Measurements from ENCODE around the gene DNAJB8. TPM values are rescaled to one million over a fixed set of nuclear protein-coding genes. Genes with fewer than 3 reads are reported as not detected.
A peak's percentile ranks its signal among the peaks of the same experiment; 100 is the strongest.

DNAJB8 gene
- total and polyA plus RNA-seq, 9 of the 15 experiments (the other 6 are each of a cell fraction or from before 2014, with no cell fraction given), result not detected

DNA sequence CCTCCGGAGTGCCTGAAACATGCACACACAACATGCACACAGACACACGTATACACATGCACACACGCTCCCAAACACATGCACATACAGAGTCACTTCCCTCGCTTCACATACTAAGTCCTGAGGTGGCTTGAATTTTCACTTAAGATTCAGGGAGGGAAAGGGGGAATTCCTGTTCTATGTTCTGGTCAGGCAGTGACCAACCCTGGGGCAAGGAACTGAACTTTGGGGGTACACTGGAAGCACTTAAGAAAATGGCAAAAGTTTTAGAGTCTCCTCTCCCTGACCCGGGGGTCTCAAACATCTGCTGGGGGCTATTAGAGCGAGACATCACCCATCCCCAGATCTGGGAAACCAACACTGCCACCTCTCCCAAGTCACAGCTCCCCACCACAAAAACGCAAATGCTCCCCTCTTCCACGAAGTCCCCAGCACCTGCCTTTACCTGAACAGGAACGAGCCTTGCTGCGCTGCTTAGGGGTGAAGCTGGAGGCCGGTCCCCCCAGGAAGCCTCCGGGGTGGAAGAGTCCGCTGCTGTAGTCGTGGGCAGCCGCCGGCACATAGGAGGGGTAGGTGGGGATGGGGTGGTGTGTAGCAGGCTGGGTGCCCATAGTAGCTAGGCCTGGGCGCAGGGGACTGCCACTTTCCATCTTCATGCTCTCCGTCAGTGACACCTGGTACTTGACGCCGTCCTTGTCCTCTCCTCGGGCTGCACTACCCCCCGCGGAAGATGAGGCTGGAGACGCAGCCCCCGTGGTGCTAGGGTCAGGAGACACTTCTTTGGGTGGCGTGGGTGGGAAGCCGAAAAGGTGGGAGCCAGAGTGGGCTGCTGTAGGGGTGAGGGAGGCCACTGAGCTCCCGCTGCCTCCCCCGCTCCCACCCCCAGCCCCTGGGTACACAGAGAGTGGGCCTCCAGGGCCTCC, 18.9 kb upstream of the DNAJB8 start (continued):
- TF ChIP-seq, protein P1, sequence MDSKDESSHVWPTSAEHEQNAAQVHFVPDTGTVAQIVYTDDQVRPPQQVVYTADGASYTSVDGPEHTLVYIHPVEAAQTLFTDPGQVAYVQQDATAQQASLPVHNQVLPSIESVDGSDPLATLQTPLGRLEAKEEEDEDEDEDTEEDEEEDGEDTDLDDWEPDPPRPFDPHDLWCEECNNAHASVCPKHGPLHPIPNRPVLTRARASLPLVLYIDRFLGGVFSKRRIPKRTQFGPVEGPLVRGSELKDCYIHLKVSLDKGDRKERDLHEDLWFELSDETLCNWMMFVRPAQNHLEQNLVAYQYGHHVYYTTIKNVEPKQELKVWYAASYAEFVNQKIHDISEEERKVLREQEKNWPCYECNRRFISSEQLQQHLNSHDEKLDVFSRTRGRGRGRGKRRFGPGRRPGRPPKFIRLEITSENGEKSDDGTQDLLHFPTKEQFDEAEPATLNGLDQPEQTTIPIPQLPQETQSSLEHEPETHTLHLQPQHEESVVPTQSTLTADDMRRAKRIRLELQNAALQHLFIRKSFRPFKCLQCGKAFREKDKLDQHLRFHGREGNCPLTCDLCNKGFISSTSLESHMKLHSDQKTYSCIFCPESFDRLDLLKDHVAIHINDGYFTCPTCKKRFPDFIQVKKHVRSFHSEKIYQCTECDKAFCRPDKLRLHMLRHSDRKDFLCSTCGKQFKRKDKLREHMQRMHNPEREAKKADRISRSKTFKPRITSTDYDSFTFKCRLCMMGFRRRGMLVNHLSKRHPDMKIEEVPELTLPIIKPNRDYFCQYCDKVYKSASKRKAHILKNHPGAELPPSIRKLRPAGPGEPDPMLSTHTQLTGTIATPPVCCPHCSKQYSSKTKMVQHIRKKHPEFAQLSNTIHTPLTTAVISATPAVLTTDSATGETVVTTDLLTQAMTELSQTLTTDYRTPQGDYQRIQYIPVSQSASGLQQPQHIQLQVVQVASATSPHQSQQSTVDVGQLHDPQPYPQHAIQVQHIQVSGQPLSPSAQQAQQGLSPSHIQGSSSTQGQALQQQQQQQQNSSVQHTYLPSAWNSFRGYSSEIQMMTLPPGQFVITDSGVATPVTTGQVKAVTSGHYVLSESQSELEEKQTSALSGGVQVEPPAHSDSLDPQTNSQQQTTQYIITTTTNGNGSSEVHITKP (IDR thresholded peaks at IDR 0.05; ENCODE audit: partially characterized antibody), result peak; percentile 70
- no peak for TF ChIP-seq HNRNPLL (IDR thresholded peaks at IDR 0.05; ENCODE audit: low read depth, low read length, poor library complexity, severe bottlenecking)
- no peak for TF ChIP-seq DPF2 (IDR thresholded peaks at IDR 0.05)
- 0 out of 2 replicates have a peak, but pooled peaks have one; percentile 5 for TF ChIP-seq POLR2AphosphoS2 (IDR thresholded peaks at IDR 0.05; ENCODE audit: low read length)
- TF ChIP-seq SAP30 (IDR thresholded peaks at IDR 0.05; ENCODE audit: borderline replicate concordance, insufficient read depth, low read depth, low read length, poor library complexity, severe bottlenecking), result peak; percentile 31
- peak; percentile 47 for TF ChIP-seq KDM5B (IDR thresholded peaks at IDR 0.05; ENCODE audit: insufficient replicate concordance, low read depth, low read length)
- TF ChIP-seq, protein P2, sequence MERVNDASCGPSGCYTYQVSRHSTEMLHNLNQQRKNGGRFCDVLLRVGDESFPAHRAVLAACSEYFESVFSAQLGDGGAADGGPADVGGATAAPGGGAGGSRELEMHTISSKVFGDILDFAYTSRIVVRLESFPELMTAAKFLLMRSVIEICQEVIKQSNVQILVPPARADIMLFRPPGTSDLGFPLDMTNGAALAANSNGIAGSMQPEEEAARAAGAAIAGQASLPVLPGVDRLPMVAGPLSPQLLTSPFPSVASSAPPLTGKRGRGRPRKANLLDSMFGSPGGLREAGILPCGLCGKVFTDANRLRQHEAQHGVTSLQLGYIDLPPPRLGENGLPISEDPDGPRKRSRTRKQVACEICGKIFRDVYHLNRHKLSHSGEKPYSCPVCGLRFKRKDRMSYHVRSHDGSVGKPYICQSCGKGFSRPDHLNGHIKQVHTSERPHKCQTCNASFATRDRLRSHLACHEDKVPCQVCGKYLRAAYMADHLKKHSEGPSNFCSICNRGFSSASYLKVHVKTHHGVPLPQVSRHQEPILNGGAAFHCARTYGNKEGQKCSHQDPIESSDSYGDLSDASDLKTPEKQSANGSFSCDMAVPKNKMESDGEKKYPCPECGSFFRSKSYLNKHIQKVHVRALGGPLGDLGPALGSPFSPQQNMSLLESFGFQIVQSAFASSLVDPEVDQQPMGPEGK (CRISPR knock-in tag; IDR thresholded peaks at IDR 0.05; ENCODE audit: borderline replicate concordance), result peak; percentile 60; the same call in 1 of the 2 replicates
- TF ChIP-seq, protein P3, sequence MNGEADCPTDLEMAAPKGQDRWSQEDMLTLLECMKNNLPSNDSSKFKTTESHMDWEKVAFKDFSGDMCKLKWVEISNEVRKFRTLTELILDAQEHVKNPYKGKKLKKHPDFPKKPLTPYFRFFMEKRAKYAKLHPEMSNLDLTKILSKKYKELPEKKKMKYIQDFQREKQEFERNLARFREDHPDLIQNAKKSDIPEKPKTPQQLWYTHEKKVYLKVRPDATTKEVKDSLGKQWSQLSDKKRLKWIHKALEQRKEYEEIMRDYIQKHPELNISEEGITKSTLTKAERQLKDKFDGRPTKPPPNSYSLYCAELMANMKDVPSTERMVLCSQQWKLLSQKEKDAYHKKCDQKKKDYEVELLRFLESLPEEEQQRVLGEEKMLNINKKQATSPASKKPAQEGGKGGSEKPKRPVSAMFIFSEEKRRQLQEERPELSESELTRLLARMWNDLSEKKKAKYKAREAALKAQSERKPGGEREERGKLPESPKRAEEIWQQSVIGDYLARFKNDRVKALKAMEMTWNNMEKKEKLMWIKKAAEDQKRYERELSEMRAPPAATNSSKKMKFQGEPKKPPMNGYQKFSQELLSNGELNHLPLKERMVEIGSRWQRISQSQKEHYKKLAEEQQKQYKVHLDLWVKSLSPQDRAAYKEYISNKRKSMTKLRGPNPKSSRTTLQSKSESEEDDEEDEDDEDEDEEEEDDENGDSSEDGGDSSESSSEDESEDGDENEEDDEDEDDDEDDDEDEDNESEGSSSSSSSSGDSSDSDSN (IDR thresholded peaks at IDR 0.05; ENCODE audit: borderline replicate concordance in 1 of 2, low read depth in 2 of 2, low read length in 2 of 2), result 0 out of 4 replicates have a peak, but pooled peaks of 1 of the 2 experiments have one; percentile 8
- TF ChIP-seq CREBBP (IDR thresholded peaks at IDR 0.05; ENCODE audit: low read depth, low read length), result no peak
- peak; percentile 76 for TF ChIP-seq EGR1 (conservative IDR thresholded peaks at IDR 0.05)
- TF ChIP-seq DACH1 (IDR thresholded peaks at IDR 0.05; ENCODE audit: partially characterized antibody), result no peak
- TF ChIP-seq, protein P4, sequence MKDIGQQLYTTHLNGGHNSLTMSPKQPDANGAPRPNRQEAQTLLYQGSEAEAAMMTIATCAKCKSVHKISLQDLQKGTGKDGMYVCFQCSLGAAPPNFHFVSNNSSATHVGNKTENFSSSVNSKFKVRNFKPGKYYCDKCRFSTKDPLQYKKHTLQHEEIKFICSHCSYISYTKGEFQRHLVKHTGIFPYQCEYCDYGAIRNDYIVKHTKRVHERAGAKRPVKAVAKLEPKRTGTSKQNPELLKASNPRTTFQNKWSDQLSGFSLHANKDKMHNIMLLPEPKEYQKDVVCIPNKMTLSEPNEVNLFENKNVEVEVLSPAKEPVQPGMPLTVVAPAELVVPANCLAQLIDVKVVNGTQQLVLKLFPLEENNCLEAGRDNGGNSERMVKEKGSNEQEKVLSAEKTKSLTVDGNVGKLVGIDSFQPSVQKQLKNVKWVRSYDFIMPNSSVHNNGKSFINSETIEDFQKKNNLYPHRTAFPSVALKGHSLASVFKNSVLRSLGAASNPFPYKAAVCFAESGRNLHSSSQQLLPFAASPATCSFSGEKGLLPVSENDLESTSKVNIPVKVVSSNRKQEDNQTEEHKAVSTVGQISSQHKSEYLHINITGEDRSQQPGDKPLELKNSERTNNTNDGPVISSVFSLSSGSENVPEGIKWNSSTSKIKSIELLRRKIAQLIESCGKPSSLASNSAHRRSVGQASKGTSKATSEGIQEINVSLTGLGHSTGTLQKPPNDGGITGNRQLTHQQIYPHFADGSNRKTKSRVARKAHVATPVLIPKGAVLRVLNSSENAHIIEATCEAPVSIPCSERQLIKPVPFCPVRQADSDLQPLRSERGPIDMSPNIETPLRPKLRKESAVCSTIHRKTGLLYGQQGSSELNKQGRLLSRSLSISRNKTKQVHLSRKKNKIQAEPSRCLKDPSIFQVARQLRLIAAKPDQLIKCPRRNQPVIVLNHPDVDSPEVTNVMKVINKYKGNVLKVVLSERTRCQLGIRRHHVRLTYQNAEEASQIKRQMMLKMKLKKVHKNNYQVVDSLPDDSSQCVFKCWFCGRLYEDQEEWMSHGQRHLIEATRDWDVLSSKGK (CRISPR knock-in tag; IDR thresholded peaks at IDR 0.05), result 0 out of 2 replicates have a peak, but pooled peaks have one; percentile 29
- TF ChIP-seq POLR2G (IDR thresholded peaks at IDR 0.05; ENCODE audit: low read depth, low read length), result peak; percentile 68

All from K562 (cell line).